ENCODE data around the gene INCA1. TPM values are rescaled to one million over a fixed set of nuclear protein-coding genes. Genes with fewer than 3 reads are reported as not detected.

Gene INCA1
- total and polyA plus RNA-seq, 2 of the 13 experiments (the other 11 are each of a cell fraction or from before 2014, with no cell fraction given): 0.93 to 2.6 TPM

GRCh38 chr17:4950075-4950745, 47.1 kb downstream of the INCA1 start (continued):
- TF ChIP-seq ZNF703 (CRISPR knock-in tag; IDR thresholded peaks at IDR 0.05; ENCODE audit: borderline replicate concordance): no peak; the same call in 1 of the 2 replicates
- TF ChIP-seq ZBTB34 (CRISPR knock-in tag; IDR thresholded peaks at IDR 0.05): no peak
- no peak for TF ChIP-seq NR3C1 (CRISPR knock-in tag; IDR thresholded peaks at IDR 0.05)
- TF ChIP-seq MLX (CRISPR knock-in tag; IDR thresholded peaks at IDR 0.05): 0 out of 2 replicates have a peak, but pooled peaks have one; percentile 1
- peak; percentile 51; the same call in 1 of the 2 replicates for TF ChIP-seq HIVEP1 (CRISPR knock-in tag; IDR thresholded peaks at IDR 0.05)
- no peak for TF ChIP-seq CHD2 (IDR thresholded peaks at IDR 0.05; ENCODE audit: low read depth, low read length)
- TF ChIP-seq CENPT (CRISPR knock-in tag; IDR thresholded peaks at IDR 0.05; ENCODE audit: low read depth): peak; percentile 37; the same call in 1 of the 2 replicates
- no peak for TF ChIP-seq ZFP82 (CRISPR knock-in tag; IDR thresholded peaks at IDR 0.05; ENCODE audit: borderline replicate concordance)
- no peak for TF ChIP-seq CENPX (CRISPR knock-in tag; IDR thresholded peaks at IDR 0.05)
- TF ChIP-seq ZNF142 (CRISPR knock-in tag; IDR thresholded peaks at IDR 0.05): no peak
- no peak for TF ChIP-seq SETDB1 (CRISPR knock-in tag; IDR thresholded peaks at IDR 0.05; ENCODE audit: borderline replicate concordance)
- TF ChIP-seq SCMH1 (CRISPR knock-in tag; IDR thresholded peaks at IDR 0.05; ENCODE audit: borderline replicate concordance): no peak
- no peak; the same call in 1 of the 2 replicates for TF ChIP-seq ZFP91 (CRISPR knock-in tag; IDR thresholded peaks at IDR 0.05; ENCODE audit: borderline replicate concordance)
- peak; percentile 69; the same call in 1 of the 2 replicates for TF ChIP-seq ZNF317 (CRISPR knock-in tag; IDR thresholded peaks at IDR 0.05)
- TF ChIP-seq ZNF383 (CRISPR knock-in tag; IDR thresholded peaks at IDR 0.05; ENCODE audit: borderline replicate concordance): no peak
- peak; percentile 51 for TF ChIP-seq ZFY (CRISPR knock-in tag; IDR thresholded peaks at IDR 0.05)
- TF ChIP-seq CSRNP1 (CRISPR knock-in tag; IDR thresholded peaks at IDR 0.05): no peak; the same call in 1 of the 2 replicates
- no peak for TF ChIP-seq ZNF510 (CRISPR knock-in tag; IDR thresholded peaks at IDR 0.05; ENCODE audit: low read depth)

Data from HepG2 (cell line).